GM18861 (cell line): ENCODE results near the gene SLC7A11.

Experiments used
- ATAC-seq: cut with Tn5 transposase; IDR thresholded peaks from one replicate; pipeline ENCODE4 v1.9.1; 2021; ENCODE audit not compliant: unreplicated experiment

SLC7A11 gene

DNA sequence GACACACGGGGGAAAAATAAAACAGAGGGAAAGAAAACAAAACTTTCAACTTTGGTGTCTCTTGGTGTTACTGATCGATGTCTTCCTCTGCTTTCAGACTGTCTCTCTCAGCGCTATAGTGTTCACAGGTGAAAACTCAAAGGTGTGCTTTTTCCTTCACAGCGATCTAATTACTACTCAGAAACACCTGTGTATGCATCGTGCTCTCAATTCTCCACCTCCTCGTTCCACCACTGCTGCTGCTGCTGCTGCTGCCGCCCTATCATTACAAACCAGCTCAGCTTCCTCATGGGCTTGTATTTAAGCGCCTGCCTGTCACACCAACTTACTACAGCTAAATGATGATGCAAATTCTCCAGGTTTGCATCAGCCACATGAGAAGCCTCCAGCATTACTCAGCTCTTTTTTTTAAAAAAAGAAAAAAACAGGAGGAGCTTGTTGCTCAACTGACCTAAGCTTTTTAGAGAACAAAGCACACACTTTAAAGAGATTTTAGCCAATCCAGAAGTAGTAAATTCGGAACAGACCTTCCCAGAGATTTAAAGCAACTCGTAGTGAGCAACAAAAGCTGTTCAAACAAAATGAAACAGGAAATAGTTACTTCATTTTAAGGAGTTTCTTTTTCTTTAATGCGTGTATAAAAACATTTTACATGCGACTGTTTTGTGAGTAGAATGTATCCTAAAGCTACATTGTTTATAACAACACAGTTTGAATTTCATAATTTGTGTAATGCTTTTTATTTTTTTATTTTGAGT lies at the start of gene SLC7A11:
TSS of gene SLC7A11 (minus strand) at position 274 of the 758 bp plus-strand sequence. CDS start 280 bp downstream, outside the sequence.
- peak; percentile 95 for ATAC-seq

DNA sequence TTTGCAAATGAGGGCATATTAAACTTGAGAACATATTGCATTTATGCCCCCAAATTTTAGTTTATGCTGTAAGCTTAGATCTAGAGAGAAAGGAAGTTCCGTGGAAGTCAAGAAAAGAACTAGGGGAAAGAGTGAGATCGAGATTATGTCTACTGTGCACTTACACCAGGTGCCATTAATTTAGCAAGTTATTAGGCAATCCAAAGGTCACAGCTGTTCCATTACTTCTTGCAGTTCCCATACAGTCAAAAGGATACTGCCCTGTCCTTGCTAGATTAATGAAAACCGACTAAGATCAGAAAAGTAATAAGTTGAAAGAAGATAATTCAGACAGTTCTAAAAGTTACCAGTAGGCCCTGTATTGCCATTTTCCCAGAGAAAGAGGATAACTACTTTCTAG lies 49.3 kb upstream of the SLC7A11 start:
- no peak for ATAC-seq

DNA sequence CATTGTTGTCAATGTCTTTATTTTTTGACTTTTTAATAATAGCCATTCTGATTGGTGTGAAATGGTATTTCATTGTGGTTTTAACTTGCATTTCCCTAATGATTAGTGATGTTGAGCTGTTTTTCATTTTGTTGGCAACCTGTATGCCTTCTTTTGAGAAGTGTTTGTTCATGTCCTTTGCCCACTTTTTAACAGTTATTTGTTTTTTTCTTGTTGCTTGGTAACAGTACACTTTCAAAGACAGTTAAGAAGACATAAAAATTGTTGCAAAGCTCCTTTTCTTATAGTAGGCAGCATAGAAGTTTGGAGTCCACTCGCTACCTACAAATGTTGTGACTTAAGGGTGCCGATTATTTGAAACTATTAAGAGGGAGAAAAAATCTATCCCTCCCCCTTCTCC lies 48.7 kb upstream of the SLC7A11 start:
- no peak for ATAC-seq

DNA sequence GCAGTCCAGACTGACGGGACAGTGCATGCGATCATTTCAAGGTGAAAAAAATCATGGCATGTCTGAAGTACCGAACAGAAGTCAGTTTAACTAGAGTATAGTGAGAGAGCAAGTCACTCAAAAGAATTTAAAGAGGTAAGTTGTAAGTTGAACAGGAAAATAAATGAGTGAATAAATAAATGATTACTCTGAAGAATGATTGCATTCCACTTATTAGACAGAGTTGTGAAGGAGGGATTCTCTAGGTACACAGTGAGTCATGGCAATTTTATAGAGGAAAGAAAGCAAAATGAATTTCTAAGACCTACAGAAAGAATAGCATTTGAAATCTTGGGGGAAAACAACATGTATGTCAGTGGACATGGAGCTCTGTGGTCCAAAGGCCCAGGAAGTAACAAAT lies 37.1 kb upstream of the SLC7A11 start:
- no peak for ATAC-seq

DNA sequence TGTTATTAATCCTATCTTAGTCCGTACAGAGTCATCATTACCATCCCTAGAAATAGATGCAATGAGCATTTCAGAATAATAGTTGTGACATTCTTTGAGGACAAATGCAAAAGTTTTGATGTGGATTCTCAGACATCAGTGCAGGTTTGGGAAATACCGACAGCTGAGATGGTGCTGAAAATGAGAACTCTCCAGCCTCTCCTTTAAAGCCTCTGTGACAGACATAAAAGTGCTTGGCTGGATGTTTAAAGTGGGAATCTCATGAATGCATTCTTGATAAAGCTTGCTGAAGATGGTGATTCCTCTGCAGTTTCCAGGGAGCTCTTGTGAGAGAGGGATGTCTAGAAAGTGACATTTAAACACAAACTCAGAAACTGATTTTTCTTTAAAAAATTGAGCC lies 35.0 kb upstream of the SLC7A11 start:
- ATAC-seq, result no peak

DNA sequence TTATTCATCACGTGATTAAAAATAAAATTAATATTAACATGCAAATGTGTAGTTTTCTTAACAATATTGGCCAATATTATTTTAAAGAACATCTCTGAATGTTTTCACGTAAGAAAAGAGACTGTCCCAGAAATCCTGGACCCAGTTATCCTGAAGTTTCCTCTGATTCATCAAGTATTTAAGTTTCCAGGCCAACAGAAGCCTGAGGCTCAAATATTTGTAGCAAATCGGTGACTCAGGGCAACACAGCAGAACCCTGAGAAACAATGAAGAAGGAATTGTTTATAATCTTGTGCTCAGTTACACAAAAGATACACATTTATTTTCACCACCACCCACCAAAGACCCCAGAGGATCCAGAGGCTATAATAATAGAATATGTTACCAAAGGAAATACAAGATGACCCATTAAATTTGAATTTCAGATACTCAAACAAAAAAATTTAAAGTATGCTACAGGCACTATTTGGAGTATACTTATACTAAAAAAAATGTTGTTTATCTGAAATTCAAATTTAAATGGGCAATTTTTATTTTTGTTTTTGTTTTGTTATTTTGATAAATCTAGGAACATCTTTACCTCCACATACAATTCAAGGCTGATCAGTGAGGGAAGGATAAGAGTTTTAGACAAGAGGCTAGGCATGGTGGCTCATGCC lies 33.9 kb upstream of the SLC7A11 start:
- no peak for ATAC-seq

DNA sequence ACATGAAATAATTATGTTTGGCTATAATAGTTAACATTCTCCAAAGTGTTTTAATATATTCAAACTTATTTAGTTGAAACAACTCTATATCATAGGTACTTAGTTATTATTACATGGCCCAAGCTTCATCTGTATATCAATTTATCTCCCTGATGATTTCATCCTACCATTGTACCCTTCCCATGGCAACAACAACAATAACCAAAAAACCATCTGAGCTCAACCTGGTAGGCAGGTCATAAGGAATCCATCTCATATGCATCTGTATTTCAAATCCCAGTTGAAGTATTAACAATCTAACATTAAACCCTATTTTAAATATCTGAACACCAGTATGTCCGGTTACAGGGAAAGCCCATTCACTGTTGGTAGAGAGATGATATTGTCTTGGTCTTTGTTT lies 33.1 kb upstream of the SLC7A11 start:
- no peak for ATAC-seq

DNA sequence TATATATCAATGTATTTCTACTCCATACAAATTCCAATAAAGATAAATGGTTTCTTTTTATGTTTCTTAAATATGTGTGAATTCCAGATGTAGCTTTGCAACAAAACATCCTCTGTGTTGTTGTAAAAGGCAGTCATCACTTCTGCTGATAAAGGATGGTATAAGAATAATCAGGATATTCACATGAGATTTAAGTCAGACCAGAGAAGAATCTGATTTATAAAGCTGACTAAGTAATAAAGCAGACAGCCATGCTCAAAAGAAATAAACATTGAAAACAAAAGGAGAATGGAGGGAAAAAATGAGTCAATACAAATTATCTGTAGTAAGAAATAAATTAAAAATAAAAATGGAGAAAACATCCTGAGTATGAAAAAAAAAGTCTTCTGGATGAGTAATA lies 27.0 kb upstream of the SLC7A11 start:
- no peak for ATAC-seq

DNA sequence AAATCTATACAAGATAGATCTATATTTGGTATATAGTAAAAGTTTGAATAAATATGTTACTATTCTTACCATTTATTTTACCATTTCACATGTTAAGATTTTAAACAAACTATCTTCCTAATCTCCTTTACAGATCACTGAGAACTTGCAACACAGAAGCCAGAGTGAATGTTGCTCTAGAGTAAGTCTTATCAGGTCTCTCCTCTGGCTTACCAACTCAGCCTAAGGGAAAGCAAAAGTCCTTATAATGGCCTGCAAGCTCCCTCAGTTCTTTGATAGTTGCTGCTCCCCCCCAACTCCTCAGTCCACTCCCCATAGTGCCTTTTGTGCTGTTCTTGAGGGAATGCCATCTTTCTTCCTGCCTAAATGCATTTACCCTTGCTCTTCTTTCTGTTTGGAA lies 25.7 kb upstream of the SLC7A11 start:
- ATAC-seq, result no peak

DNA sequence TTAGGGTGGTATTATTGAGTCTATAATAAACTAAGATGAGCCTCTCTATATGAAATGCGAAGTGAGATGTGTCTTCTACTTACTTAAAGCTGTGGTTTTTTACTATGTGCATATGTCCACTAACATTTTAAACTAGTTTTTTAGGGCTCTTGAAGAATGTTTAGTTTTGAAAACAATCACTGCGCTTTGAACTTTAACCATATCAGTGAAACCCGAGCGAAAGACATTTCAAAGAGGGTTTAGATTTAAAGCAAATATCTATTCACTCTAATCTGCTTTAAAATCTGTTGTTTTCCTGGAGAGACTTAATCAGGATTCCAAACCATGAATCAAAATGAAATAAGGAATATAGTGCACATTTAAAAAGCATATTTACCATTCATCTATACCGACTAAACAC lies 24.8 kb upstream of the SLC7A11 start:
- no peak for ATAC-seq

DNA sequence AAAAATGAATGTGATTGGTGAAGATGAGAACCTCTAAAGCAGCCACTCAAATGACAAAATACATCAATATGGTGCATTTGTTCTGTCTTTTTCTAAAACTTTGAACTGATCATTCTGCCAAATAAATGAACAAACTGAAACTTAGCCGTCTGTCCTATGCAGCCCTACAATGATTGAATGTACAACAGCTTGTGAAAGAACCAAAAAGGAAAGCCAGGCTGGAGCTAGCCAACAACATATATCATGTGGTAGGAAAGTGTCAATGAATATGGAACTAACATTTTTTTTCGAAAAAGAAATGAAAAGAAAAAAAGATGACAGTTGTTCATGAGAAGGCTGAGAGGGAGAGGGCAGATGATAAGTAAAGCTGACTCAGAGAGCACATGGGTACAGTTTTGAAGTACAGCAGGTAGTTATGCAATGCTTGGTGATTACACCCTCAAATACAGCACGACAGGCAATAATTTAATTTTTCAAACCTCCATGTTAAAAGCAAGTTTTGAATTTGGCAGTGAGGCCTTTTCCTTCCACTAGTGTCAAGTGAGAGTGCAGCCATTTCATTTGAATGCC lies 21.2 kb upstream of the SLC7A11 start:
- no peak for ATAC-seq

DNA sequence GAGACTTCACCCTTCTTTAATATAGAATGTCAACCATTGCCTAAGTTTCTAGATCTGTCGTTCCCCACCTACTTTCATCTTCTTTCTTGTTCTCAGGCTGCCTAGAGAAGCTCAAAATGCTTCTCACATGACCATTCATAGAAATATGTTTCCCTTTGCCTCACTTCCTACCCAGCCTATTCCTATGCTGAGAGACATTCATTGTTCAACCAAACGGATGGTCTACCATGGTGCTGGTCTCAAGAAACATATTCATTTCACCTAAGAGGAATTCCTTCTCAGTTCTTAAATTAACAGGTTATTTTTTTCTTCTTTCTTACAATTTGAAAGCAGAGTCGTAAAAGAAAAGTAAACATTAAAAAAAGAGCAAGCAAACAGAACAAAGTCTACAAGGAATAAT lies 20.3 kb upstream of the SLC7A11 start:
- no peak for ATAC-seq

DNA sequence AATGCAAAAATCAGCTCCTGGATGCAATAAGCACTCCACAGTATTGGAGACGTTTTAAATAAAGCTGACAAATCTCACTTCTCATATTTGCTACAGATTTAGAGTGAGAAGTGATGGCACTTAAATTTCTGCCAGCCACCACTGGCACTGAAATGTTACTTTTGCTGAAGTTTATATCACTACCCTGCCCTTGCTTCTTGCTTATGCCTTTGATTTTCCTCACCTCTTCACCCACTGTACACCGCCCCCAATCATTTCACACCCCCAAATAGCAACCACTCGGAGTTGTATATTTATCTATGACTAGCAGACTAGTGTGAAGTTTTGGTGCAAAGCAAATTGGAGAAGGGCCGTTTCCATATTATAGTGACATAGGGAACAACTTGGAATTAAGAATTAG lies 19.9 kb upstream of the SLC7A11 start:
- no peak for ATAC-seq

DNA sequence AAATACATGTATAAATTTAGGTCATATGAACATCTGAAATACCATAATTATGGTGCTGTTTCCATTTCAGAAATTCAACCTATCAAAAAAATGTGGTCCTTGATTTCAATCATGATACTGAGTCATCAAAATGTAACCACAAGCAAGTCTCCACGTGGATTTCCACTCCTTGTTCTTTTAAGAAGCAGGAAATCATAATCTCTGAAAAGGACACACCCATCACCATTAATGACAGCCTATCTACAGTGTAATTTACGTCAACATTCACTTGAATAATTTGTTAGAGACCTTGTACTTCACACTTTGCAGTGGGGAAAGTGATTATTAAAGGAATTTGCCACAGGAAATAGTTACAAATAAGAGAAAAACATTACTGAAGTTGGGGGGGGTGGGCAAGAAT lies 17.7 kb upstream of the SLC7A11 start:
- no peak for ATAC-seq

DNA sequence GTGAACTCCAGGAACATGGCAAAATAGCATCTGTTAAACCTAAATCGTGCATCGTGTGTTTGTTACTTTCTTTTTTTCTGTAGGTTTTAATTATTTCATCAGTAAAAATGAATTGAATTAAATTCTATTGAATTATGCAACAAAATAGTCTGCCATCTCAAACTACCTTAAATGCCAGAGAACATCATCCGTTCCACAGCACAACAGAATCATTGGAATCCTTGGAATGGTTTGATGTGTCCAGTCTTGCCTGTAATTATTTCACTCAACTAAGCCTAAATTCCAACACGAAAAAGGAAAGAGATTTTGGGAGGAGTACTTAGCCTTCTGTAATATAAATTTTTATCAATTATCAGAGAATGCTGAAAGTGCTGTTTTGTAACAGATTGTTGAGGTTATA lies 17.1 kb upstream of the SLC7A11 start:
- ATAC-seq, result no peak

DNA sequence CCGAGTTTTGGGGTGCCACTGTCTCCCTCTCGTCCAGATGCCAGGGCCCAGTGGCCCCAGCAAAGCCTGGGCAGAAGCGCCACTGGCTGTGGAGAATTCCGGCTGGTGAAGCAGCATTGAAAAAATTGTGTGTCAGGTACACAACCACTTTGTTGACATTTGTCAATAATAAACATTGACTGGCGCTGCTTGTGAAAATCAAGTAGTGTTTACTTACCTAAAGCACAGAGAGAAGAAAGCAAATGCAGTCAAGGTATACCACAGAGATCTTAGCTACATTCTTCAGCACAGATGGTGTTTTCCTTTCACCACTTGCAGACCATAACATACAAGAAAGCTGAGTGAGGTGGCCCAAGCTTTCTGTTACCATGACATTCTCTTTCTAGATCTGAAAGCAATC lies 14.5 kb upstream of the SLC7A11 start:
- ATAC-seq, result no peak

DNA sequence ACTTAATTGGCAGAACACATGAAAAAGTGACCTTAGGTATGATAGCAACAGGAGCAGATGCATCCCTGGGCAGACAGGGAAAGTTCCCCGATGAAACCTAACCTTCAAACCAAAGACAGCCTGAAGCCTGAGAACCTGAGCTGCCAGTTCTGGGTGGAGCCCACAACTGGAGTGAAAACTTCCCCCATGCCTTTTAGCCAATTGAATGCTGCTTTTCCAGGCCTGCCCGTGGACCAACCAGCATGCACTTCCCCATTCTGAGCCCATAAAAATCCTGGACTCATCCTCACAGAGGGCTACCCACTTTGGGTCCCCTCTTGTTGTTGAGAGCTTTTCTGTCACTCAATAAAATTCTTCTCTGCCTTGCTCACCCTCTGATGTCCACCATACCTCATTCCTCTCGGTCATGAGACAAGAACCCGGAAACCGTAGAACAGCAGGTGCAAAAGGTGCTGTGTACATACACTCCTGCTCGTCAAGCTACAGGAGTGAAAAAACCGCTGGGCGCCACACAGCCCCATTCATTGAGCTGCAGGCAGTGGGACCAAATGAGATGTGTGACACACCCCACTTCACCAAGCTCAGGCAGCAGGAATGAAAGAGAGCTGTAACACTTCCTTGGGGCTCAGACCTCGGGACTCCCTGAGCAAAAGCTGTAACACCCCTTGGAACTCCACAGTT lies 13.9 kb upstream of the SLC7A11 start:
- ATAC-seq, result no peak

DNA sequence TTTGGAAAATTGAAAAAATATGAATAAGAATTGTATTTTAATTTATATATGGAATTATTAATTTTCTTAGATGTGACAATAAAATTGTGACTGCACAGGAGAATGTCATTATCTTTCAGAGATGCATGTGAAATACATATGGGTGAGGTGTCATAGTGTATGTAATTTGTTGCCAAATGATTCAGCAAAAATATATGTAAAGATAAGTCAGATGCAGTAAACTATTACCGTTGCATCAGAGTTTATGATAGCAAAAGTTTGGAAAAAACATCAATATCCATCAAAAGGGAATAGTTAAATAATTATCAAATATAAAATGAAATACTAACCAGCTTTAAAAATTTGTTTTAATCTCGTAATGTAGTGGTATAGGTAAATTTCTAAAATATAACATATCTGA lies 10.4 kb upstream of the SLC7A11 start:
- ATAC-seq, result no peak

DNA sequence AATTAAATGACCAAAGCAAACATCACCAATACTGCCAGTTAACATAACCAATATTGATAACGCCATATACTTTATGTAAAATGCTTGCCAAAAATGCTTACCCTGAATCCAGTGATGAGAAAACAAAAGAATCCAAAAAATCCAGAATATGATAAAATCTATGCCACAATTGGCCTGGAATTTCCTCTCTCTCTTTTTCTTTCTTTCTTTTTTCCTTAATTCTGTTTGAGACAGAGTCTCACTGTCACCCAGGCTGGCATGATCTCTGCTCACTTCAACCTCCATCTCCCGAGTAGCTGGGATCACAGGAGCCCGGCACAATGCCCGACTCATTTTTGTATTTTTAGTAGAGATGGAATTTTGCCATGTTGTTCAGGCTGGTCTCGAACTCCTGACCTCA lies 9.8 kb upstream of the SLC7A11 start:
- ATAC-seq, result no peak

DNA sequence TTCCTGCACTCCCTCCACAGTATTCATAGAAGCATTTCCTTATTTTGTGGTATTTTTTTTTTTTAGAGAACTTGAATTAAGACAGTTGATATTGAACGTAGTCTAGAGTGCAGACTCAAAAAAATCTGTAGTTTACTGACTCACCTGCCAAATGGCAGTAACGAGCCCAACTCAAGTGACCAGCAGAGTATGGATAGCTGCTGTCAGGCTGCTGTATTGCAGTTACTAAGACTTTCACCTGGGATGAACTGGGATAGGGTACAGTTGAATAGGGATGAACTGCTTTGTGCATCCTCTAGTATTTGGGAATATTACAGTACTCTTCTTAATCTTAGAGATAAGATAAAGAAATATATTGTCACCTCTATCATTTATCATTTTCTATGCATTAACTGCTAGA lies 7.0 kb upstream of the SLC7A11 start:
- no peak for ATAC-seq

DNA sequence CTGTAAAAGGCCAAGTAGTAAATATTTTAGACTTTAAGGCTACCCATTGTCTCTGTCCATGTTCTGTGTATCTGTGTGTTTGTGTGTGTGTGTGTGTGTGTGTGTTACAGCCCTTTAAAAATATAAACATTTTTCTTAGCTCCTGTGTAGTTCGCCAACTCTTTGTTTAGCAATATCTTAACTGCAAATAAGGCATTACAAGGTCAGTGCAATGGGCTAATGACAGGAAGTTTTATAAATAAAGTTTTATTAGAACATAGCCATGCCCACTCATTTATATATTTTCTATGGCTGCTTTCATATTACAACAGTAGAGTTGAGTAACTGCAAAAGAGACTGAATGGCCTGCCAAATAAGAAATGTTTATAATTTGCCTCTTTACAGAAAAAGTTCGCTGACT lies 5.9 kb upstream of the SLC7A11 start:
- ATAC-seq, result no peak

DNA sequence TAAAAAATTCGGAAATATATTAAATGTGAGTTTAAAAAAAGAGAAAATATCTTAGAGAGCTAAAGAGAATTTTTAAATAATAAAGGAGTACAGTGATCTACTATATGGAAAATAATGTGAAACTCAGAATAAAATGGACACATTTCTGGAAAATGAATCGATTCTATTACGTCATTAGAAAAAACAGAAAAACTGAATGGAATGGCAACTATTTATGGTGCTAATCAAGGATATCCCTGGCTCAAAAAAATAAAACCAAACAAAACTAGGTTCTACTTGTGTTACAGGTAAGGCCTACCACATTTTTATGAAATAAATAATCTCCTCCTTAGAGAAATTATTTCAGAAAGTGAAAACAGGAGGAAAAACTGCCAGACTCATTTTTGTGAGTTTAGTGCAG lies 5.5 kb upstream of the SLC7A11 start:
- no peak for ATAC-seq
